Middle frontal gyrus (tissue), 1 donor: ENCODE results near the gene EIF3F.

Experiments used
- DNase-seq: peaks from one replicate; pipeline ENCODE4 v3.0.0-alpha.2; 2015; ENCODE audit warnings: low spot score; ENCODE audit errors: extremely low spot score

EIF3F gene, protein sequence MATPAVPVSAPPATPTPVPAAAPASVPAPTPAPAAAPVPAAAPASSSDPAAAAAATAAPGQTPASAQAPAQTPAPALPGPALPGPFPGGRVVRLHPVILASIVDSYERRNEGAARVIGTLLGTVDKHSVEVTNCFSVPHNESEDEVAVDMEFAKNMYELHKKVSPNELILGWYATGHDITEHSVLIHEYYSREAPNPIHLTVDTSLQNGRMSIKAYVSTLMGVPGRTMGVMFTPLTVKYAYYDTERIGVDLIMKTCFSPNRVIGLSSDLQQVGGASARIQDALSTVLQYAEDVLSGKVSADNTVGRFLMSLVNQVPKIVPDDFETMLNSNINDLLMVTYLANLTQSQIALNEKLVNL

DNA sequence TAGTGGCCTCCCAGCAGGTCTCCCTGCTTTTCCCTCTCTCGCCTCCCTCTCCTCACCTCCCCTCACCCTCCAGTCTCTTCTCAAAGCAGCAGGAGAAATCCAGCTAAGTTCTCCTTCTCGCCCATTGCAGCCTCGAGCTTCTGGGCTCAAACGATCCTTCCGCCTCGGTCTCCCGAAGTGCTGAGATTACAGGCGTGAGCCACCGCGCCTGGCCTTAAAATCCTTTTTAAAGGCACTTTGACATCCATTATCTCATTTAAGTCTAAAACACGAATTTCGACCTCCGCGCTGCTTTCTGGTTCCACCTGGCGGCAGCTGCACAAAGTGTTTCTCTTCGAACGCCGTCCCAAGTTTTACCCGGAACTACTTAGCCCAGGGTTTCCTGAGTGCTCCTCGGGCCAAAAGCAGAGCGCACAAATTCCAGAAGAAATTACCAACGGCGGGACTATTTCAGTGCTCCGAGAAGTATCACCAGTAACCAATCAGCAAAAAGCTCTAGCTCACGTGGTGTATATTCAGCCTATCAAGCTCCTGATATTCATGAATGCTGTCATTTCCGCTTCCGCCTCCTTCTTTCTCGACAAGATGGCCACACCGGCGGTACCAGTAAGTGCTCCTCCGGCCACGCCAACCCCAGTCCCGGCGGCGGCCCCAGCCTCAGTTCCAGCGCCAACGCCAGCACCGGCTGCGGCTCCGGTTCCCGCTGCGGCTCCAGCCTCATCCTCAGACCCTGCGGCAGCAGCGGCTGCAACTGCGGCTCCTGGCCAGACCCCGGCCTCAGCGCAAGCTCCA lies at the start of gene EIF3F:
Gene EIF3F, plus strand, starts transcription at position 570 of the 792 bp plus-strand sequence. Its CDS starts 16 bp downstream, at position 586.
- peak; percentile 98 for DNase-seq

DNA sequence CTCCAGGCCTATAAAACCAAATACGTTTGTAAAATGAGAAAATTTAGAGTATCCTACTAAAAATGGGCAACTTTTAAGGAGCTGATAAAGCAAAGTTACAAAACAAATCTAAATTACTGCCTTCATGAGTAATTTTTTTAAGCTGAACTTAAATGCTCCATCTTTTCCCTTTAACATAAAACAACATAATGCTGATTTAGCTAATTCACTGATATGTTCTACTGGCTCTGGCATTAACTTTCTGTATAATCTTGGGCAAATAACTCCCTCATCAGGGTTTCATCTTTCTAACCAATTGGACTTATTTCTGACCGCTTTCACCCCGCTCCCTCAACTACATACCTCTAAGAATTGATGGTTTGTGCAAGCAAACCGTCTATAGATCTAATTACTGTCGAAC lies 46.0 kb upstream of the EIF3F start:
- DNase-seq: no peak

DNA sequence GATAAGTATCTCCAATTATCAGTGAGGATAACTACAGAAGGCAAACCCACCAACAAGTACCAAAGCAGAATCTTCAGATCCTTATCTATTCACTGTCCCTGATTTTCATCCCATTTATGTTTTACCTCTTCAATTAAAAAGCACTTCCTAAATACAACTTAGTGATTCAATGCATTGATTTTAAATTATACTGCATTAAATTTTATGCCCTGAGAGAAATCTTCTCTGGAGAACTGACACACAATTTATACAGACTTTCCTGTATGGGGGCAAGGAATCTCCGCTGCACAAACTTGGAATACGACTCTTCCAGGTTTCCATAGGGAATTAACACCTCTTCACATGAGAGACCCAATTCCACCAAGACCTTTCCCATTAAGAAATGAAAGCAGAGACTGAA lies 45.5 kb upstream of the EIF3F start, which contains the start of gene OR10A3:
Gene OR10A3, minus strand, starts transcription at position 101 of the 400 bp plus-strand sequence. CDS start 2,188 bp downstream, outside the sequence.
- no peak for DNase-seq

DNA sequence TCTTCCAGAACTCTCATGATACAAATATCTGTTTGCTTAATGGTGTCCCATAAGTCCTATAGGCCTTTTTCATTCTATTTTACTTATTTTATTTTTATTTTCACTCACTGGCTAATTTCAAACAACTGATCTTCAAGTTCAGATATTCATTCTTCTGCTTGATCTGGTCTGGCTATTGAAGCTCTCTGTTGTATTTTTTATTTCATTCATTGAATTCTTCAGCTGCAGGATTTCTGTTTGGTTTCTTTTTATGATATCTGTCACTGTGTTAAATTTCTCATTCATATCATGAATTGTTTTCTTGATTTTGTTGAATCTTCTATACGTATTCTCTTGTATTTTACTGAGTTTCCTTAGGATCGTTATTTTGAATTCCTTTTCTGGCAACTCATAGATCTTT lies 43.0 kb upstream of the EIF3F start:
- DNase-seq: no peak

GRCh38 chr11:7949934-7950333 lies 37.2 kb upstream of the EIF3F start:
- DNase-seq: no peak

GRCh38 chr11:7955191-7955590 lies 31.9 kb upstream of the EIF3F start:
- DNase-seq: no peak

DNA sequence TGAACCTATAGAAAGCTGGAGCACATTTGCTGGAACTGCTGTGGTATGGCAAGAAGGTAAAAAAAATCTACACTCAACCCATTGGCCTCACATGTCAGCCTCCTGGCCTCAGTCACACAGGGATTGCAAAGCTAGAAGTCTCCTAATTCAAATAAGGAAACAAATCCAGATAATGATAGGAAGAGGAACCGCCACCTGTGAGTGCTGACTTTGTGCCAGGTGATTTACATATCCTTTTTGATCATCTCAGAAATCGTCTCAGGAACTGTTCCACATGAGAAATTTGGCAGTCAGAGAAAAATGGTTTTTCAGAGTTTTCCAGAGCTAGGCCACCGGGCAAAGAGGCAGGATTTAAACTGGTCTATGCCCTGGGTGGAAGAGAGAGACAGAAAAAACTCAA lies 22.9 kb upstream of the EIF3F start:
- DNase-seq: no peak

GRCh38 chr11:7964873-7965272 lies 22.3 kb upstream of the EIF3F start:
- no peak for DNase-seq

DNA sequence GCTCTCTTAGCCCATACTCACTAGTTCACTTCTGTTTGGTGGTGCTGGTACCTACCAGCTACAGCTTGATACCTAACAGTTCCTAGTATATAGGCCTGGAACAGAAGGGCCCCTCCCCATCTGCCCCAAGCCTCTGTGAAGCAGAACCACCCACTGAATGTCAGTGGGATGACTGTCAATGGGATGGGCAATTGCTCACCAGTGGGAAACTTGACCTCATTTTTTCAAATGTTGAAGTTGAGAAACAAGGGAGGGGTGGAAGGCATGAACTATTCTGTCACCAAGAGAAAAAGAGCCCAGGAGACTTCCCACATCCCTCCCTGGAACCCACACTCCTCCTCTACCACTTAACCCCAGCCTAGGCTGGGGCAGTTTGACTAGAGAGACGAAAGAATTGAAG lies 21.8 kb upstream of the EIF3F start, which contains the start of gene NLRP10:
Gene NLRP10, minus strand, starts transcription at position 62 of the 400 bp plus-strand sequence. CDS start 1,952 bp downstream, outside the sequence.
- no peak for DNase-seq

GRCh38 chr11:7967097-7967496 lies 20.0 kb upstream of the EIF3F start:
- DNase-seq: no peak

DNA sequence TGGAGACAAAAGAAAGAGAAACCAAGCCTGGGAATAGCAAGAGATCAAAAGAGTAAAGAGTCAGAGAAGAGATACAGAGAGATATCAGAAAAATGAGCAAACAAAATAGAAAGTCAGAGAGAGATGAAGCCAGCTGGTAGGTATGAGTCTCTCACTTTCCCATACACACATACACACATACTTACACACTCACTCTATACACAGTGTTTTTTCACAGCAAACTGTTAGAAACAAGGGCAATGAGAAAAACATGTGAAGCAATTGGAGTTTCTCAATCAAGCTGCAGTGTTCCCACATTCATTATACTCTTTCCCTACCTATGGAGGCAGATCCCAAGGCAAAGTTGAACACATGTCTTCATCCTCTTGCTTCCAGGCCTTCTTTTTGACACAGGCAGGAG lies 19.3 kb upstream of the EIF3F start:
- DNase-seq: no peak

DNA sequence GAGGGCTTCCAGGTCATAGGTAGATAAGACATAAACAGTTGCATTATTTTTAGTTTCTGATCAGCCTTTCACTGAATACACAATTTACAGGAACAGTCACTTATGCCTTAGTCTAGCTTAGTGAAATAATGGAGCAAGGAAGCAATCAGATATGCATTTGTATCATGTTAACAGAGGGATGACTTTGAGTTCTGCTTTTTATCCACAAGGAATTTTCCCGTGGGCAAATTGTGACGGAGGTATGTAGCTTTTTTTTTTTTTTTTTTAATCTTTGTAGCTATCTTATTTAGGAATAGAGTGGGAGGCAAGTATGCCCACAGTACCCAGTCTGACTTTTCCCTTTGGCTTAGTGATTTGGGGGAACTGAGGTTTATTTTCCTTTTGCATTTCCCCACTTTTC lies 18.5 kb upstream of the EIF3F start:
- DNase-seq: no peak

GRCh38 chr11:7969756-7970646 lies 17.1 kb upstream of the EIF3F start:
- DNase-seq: no peak

GRCh38 chr11:7971846-7972245 lies 15.3 kb upstream of the EIF3F start:
- DNase-seq: no peak

DNA sequence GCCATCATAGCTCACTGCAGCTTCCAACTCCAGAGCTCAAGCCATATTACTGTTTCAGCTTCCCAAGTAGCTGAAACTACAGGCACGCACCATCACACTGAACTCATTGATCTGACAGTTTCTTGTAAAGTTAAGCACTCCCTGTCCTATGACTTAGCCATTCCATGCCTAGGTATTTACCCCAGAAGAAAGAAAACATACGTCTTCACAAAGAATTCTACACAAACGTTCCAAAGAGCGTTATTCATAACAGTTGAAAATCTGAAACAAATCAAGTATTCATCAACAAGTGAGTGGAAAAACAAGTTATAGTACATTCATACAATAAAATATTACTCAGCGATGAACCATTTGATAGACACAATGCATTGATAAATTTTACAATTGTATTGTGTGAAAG lies 14.1 kb upstream of the EIF3F start:
- no peak for DNase-seq

DNA sequence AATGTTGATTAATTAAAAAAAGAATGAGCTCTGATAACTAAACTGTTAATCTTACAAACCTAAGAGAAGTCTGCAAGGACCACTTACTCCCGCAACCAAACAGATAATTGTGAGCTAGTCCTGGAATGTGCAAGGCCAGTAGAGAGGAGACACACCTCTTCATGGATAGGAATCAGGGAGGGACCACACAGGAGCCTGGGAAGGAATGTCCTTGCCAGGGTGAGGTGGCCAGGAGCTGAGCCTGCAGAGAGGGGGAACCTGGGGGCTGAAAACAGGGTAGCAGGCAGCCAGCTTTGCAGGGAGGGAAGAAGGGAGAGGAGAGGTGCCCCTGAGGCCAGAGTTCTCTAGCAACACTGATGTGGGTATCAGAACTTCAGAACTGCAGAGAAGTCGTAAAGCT lies 12.5 kb upstream of the EIF3F start:
- DNase-seq: no peak

GRCh38 chr11:7977232-7977917 lies 9.8 kb upstream of the EIF3F start:
- no peak for DNase-seq

DNA sequence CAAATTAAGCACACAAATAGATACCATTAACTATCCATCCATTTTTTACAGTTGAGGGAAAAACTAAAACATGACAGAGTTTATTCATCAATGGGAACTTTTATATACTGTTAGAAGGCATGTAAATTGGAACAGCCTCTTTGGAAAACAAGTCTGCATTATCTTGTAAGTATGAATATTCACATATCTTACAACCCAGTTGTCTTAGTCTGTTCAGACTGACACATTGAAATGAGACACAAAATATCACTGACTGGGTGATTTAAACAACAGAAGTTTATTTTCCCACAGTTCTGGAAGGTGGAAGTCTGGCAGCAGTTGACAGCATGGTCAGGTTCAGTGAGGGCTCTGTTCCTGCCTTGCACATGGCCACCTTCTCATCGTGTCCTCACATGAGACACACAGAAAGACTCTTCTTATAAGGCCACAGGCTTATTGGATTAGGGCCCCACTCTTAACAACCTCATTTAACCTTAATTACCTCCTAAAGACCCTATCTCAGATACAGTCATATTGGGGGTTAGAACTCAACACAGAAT lies 5.4 kb upstream of the EIF3F start:
- no peak for DNase-seq

DNA sequence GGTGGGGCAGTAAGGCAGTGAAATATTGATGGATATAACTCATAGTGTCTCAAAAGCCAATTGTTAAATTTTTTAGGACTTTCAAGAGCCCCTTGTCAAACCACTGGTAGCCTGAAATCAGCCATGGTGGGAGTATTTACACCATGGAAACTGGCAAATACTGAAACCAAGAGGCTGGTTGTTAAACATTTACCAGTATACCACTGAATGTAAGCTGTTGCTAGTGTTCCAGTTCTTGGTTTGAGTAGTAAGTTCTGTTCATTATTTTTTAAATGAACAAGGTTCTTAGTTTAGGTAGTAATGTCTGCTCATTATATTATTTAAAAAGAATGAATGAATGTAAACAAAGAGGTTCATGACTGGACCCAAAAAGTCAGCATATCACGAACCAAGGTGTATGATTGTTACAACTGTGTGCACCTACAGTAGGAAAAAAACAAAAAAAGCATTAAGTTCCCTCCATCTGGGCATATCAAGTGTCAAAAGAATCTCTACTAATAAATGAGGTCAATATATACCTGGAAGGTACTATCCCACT lies 4.5 kb upstream of the EIF3F start:
- no peak for DNase-seq
